Parathyroid adenoma (tissue), 2 donors: ENCODE data around the gene RPH3AL.

Source experiments
- H2AFZ ChIP-seq: fragments of 300-600 bp; sonication (generic); one replicate; pipeline ENCODE4 v1.7.0; 2017; ENCODE audit warnings: antibody characterized with exemption, mild to moderate bottlenecking
- H3K27ac ChIP-seq: fragments of 300-600 bp; sonication (generic); one replicate; pipeline ENCODE4 v1.7.0; 2017
- H3K27me3 ChIP-seq: fragments of 300-600 bp; sonication (generic); one replicate; pipeline ENCODE4 v1.7.0; 2017; ENCODE audit warnings: low read length; ENCODE audit not compliant: control insufficient read depth, insufficient read depth
- H3K36me3 ChIP-seq: fragments of 300-600 bp; sonication (generic); one replicate; pipeline ENCODE4 v1.7.0; 2017; ENCODE audit warnings: low read length; ENCODE audit not compliant: control insufficient read depth, insufficient read depth
- H3K4me1 ChIP-seq: fragments of 300-600 bp; sonication (generic); one replicate; pipeline ENCODE4 v1.7.0; 2017; ENCODE audit warnings: control low read depth
- H3K4me2 ChIP-seq: fragments of 300-600 bp; sonication (generic); one replicate; pipeline ENCODE4 v1.7.0; 2017; ENCODE audit warnings: low read length
- H3K4me3 ChIP-seq: fragments of 300-600 bp; sonication (generic); one replicate; pipeline ENCODE4 v1.7.0; 2017; ENCODE audit warnings: low read depth, low read length
- H3K79me2 ChIP-seq: fragments of 300-600 bp; sonication (generic); one replicate; pipeline ENCODE4 v1.7.0; 2017; ENCODE audit warnings: control low read depth
- H3K9ac ChIP-seq: fragments of 300-600 bp; sonication (generic); one replicate; pipeline ENCODE4 v1.7.0; 2017; ENCODE audit warnings: mild to moderate bottlenecking
- H3K9me3 ChIP-seq: fragments of 300-600 bp; sonication (generic); one replicate; pipeline ENCODE4 v1.7.0; 2017; ENCODE audit warnings: low read length; ENCODE audit not compliant: control insufficient read depth
- CTCF ChIP-seq: fragments of 300-600 bp; sonication (generic); IDR thresholded peaks from one replicate; pipeline ENCODE4 v1.7.0; 2017; ENCODE audit warnings: antibody characterized with exemption, mild to moderate bottlenecking
- donor health status: primary hyperparathyroidism.

The RPH3AL gene

GRCh38 chr17:259341-259976 lies 93.1 kb downstream of the RPH3AL start:
- H3K9ac ChIP-seq = no peak overlapping the region
- H3K9me3 ChIP-seq = no peaks in the 10 kb centered on the region
- H3K36me3 ChIP-seq = no peaks in the 10 kb centered on the region
- no peak overlapping the region for H2AFZ ChIP-seq
- no peak overlapping the region for H3K4me3 ChIP-seq
- H3K4me1 ChIP-seq = no peaks in the 10 kb centered on the region
- no peaks in the 10 kb centered on the region for H3K27me3 ChIP-seq
- no peak overlapping the region for H3K27ac ChIP-seq
- H3K4me2 ChIP-seq = no peak overlapping the region
- no peak for TF ChIP-seq CTCF
- H3K79me2 ChIP-seq = no peaks in the 10 kb centered on the region

GRCh38 chr17:258906-259305 lies 93.7 kb downstream of the RPH3AL start:
- no peak overlapping the region for H3K4me2 ChIP-seq
- H3K9ac ChIP-seq = no peak overlapping the region
- H3K4me1 ChIP-seq = no peaks in the 10 kb centered on the region
- no peak overlapping the region for H3K4me3 ChIP-seq
- no peaks in the 10 kb centered on the region for H3K9me3 ChIP-seq
- H2AFZ ChIP-seq = no peak overlapping the region
- H3K36me3 ChIP-seq = no peaks in the 10 kb centered on the region
- H3K27me3 ChIP-seq = no peaks in the 10 kb centered on the region
- no peak overlapping the region for H3K27ac ChIP-seq
- no peaks in the 10 kb centered on the region for H3K79me2 ChIP-seq
- no peak for TF ChIP-seq CTCF

- no peak for TF ChIP-seq CTCF
- H3K4me2 ChIP-seq = no peak overlapping the region
These were observed 94.4 kb downstream of the RPH3AL start for GRCh38 chr17:258045-258734.

GRCh38 chr17:253091-253846 lies 99.3 kb downstream of the RPH3AL start:
- Histone ChIP-seq H3K4me1 (no peaks in the 10 kb centered on the region), H3K27me3 (no peaks in the 10 kb centered on the region), H3K9me3 (no peaks in the 10 kb centered on the region), H3K27ac (no peak overlapping the region), H3K4me3 (no peak overlapping the region), H2AFZ (no peak overlapping the region), H3K4me2 (no peak overlapping the region), H3K9ac (no peak overlapping the region), H3K36me3 (no peaks in the 10 kb centered on the region), H3K79me2 (no peaks in the 10 kb centered on the region)
- TF ChIP-seq CTCF = no peak

More at GRCh38 chr17:258045-258734, 94.4 kb downstream of the RPH3AL start:
- Histone ChIP-seq H3K79me2 (no peaks in the 10 kb centered on the region), H3K27ac (no peak overlapping the region), H3K36me3 (no peaks in the 10 kb centered on the region), H3K9me3 (no peaks in the 10 kb centered on the region), H3K27me3 (no peaks in the 10 kb centered on the region), H3K9ac (no peak overlapping the region), H2AFZ (no peak overlapping the region), H3K4me3 (no peak overlapping the region), H3K4me1 (no peaks in the 10 kb centered on the region)
